Raji (cell line): ENCODE results near the gene CYP3A7.

Experiments used
- POLR2A ChIP-seq: IDR thresholded peaks from 2 replicates; pipeline ENCODE4 v1.6.1; 2011; ENCODE audit warnings: low read depth, low read length, control low read depth; ENCODE audit not compliant: insufficient read depth

CYP3A7 gene

DNA sequence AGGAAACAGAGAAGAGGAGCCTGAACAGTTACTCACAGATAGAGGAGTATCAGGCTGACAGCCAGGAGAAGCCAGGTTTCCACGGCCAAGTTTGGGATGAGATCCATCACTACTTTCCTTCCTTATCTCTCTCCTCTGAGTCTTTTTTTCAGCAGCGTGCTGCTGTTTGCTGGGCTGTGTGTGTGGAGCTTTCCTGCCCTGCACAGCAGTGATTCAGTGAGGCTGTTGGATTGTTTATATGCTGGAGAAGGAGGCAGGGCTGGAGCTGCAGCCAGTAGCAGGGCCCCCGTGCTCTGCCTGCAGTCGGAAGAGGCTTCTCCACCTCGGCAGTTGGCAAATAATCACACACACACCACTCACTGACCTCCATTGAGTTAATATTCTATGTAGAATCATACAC, at the start of gene CYP3A7:
Gene CYP3A7 (minus strand): TSS at position 210 of the 400 bp plus-strand sequence. CDS start 103 bp downstream, at position 107.
- no peak for TF ChIP-seq POLR2A

DNA sequence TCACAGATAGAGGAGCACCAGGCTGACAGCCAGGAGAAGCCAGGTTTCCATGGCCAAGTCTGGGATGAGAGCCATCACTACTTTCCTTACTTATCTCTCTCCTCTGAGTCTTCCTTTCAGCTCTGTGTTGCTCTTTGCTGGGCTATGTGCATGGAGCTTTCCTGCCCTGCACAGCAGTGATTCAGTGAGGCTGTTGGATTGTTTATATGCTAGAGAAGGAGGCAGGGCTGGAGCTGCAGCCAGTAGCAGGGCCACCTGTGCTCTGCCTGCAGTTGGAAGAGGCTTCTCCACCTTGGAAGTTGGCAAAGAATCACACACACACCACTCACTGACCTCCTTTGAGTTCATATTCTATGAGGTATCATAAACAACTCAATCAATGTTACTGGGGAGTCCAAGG, 49.0 kb upstream of the CYP3A7 start, which contains the start of gene CYP3A4:
Gene CYP3A4 (minus strand): TSS at position 178 of the 400 bp plus-strand sequence. CDS start 103 bp downstream, at position 75.
- TF ChIP-seq POLR2A = no peak

DNA sequence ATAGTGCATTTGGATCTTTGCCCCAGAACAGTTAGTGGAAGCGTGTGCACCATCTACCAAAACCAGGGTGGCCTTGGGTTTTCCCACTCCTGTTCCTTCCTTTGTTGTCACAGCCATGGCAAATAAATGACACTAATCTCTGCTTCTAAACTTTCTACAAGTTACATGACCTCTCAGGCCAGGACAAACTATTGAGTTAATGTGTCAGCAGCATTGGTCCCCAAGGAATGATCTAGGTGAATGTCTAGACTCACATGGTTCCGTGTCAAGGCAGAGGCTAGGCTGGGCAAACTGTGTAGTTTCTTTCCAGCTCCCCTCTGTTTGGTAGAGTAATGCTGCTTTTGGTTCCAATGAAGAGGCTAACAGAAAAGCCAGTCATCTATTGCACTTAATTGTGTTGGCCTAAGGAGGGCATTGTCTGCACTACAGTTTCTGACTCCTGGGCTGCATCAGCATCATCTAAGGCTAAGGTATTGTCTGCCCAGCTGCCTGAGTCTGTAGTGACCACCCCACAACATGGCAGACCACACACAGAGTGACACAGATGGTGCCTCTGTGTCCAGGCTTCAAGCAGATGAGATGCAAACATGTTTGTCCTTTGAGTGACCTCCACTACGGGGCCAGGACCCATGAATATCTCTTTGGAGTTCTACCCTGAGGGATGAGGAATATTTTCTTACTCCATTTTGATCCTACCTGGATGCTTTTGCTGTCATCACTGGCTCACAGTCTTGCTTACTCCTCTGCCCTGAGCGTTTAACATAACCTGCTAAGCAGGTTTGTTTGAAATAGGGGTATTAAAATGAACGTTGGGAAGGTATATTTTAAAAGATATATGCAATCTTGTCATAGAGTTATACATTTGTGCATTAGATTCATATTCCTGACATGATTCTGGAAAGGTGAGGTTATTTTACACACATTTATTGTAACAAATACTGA, 47.3 kb upstream of the CYP3A7 start:
- TF ChIP-seq POLR2A = no peak

DNA sequence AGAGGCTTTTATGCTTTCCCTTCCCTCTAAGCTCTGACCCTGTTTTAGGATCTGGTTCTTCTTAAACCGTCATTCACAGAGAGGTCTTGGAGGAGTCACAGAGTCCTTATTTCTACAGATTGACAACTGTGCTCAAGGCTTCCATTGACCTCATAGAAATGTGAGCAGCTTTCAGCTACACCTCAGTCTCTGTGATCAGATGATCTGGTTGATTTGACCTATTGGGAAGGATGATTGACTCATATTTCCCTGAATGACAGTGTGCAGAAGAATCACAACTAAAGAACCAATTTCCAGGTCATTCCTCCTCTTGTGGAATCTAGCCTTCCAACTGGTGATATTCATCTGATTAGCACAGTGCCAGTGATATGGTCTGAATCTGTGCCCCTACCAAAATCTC, 45.6 kb upstream of the CYP3A7 start:
- TF ChIP-seq POLR2A = no peak

DNA sequence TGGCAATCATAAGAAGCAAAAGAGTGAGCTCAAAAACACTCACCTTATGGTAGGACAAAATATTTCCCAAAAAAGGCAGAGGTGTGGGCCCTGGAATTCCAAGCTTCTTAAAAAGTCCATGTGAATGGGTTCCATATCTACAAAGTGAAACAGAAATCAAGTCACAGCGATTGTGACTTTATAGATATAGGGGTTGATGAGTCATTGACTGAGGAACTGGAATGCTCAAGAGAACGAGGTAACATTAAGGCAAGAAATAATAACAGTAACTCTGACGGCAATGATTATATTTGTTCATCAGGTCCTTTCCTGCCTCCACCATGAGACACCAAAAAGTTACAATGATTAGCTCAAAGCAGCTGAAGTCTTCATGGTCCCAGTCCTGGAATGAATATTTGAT, 45.0 kb upstream of the CYP3A7 start:
- no peak for TF ChIP-seq POLR2A

DNA sequence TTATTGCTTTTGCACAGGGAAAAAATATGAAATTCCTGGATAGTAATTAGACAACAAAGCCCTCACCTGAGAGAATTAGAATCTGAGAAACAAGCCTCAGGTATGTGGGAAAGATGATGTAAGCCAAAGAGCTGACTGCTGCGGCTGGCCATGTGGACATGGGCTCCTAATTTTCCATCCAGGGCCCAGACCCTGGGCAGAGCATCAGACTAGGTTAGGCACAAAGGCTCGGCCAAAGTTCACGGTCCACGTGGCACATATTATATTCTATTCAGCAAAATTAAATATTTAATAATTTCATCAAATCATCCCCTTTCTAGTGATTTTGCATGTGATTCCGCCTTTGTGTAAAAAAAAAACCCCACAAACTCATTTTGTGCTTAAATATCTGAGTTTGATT, 43.9 kb upstream of the CYP3A7 start:
- no peak for TF ChIP-seq POLR2A

DNA sequence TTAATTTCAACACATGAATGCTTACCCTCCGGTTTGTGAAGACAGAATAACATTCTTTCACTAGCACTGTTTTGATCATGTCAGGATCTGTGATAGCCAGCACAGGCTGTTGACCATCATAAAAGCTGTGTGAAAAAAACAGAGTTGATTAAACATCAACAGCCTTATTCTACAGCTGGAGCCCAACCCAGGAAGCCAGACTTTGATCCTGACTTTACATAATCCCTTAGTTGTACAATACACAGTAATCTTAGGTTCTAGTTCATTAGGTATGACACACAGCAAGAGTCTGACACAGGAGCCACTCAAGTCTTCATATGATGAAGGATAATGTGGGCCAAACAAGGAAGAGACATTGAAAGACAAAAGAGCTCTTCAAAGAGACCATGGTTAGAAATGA, 37.6 kb upstream of the CYP3A7 start:
- no peak for TF ChIP-seq POLR2A

DNA sequence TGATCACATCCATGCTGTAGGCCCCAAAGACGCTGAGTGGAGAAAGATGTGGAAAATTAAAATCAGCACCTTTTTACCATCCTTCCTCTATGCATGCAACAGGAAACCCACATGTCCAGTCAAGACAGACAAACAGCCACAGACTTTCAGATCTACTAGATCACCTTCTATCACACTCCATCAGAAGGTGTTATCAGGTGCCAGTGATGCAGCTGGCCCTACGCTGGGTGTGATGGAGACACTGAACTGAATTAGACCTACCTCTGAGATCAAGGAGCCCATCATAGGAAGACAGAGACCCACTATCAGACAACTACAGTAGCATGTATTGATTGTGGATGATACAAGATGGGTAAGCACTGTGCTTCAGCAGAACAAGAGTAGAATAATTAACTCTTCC, 33.5 kb upstream of the CYP3A7 start:
- no peak for TF ChIP-seq POLR2A

DNA sequence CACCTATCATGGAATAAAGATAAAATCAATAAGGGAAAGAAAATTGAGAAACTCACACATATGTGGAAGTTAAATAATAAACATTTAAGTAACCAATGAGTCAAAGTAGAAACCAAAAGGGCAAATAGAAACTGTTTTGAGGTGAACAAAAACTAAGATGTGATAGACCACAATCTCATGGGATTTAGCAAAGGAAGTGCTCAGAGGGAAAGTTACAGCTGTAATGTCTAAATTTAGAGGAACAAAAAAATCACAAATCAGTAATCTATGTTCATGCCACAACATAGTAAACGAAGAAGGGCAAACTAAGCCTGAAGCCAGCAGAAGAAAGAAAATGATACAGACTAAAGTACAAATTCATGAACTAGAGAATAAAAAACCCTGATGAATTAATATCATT, 32.7 kb upstream of the CYP3A7 start:
- TF ChIP-seq POLR2A = no peak

DNA sequence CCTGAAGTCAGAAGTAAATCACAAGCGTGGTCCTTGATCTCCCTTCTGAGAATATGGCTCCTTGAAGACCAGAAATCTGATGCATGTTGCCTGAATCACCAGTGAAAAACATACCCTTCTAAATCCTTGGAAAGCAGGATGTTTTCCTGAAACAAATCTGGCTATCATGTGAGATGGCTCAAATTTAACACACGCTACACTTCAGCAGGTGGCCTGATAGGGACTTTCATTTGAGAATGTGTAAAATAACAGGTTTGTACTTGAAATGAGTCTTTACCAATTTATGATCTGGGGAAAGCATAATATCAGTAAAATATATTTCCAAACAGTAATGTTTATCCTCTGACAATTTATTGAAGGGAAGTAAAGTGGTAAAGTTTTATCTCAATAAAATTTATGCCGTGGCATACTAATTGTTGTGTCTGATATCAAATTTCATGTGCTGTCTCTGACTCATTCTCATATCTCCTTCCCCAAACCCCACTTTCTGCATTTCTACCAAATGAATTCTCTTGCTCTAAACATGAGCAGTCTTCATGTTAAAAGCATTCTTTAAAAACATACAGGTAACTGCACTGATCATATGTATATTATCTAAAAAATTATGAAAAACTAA, 31.6 kb upstream of the CYP3A7 start:
- TF ChIP-seq POLR2A = no peak

DNA sequence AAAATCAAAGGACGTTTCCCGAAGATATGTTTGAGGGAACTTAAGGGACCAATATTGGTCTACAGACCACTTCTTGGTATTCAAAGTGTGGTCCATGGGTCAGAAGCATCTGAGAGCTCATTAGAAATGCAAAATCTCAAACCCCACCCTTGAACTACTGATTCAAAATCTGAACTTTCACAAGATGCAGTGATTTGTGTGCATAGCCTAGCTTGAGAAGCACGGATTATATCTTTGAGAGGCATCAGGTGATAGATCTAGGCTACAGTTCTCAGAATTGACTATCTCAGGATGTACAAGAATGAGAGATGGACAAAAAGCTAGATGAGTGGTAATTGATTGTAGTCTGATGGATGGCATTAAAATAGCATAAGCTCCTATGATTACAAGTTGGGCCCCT, 29.5 kb upstream of the CYP3A7 start:
- no peak for TF ChIP-seq POLR2A

DNA sequence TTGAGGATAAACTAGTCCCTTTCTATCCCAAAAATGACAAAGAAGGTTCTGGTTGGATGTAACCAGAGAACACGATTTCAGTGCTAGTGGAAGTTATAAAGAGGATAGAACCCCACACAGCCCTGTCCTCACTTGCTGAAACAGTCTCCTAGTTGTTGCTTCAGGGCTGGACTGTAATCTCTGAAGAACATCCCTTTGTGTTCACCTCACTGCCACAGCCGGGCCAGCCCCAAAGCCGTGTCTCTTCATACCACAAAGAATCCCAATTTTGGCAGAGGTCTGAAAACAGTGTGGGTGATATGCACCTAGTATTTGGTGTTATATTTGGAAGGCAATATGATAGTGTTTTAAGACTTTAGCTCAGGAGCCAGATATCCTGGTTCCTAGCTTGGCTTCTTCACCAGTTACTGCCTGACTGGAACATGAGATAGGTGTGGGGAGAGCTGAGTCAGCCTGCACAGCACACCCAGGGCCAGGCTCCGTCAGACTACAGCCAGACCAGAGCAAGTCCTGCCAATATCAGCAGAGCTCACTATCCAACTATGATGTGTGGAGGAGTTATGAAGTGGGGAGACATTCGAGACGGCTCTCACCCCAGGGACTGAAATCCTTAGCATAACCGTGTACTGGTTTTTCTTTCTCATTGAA, 27.8 kb upstream of the CYP3A7 start:
- no peak for TF ChIP-seq POLR2A

DNA sequence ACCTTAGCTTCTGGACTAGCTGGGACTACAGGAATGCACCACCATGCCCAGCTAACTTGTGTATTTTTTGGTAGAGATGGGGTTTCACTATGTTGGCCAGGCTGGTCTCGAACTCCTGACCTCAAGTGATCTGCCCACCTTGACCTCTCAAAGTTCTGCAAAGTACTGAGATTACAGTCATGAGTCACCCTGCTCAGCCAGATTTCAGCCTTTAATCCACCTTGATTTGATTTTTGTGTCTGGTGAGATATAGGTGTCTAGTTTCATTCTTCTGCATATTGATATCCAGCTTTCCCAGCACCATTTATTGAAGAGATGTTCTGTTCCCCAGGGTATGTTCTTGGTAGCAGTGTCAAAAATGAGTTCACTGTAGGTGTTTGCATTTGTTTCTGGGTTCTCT, 20.1 kb upstream of the CYP3A7 start:
- no peak for TF ChIP-seq POLR2A

DNA sequence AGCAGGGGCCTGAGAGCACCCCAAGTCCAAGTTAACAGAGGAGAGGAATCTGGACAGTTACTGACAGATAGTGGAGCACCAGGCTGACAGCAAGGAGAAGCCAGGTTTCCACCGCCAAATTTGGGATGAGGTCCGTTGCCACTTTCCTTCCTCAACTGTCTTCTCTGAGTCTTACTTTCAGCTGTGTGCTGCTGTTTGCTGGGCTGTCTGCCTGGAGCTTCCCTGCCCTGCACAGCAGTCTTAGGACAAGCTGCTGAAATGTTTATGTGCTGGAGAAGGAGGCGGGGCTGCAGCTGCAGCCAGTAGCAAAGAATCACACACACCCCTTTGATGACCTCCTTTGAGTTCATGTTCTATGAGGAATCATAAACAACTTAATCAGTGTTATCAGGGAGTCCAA, 17.4 kb upstream of the CYP3A7 start:
- TF ChIP-seq POLR2A = no peak

DNA sequence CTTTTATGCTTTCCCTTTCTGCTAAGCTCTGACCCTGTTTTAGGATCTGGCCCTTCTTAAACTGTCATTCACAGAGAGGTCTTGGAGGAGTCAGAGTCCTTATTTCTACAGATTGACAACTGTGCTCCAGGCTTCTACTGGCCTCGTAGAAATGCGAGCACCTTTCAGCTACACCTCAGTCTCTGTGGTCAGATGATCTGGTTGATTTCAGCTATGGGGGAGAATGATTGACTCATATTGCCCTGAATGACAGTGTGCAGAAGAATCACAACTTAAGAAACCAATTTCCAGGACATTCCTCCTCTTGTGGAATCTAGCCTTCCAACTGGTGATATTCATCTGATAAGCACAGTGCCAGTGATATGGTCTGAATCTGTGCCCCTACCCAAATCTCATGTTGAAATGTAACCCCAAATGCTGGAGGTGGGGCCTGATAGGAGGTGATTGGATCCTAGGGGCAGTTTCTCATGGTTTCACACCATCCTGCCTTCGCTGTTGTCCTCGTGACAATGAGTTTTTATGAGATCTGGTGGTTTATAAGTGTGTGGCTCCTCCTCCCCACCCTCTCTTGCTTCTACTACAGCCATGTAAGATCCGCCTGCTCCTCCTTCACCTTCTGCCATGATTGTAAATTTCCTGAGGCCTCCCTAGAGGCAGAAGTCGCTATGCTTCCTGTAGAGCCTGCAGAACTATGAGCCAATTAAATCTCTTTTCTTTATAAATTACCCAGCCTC, 14.0 kb upstream of the CYP3A7 start:
- no peak for TF ChIP-seq POLR2A

DNA sequence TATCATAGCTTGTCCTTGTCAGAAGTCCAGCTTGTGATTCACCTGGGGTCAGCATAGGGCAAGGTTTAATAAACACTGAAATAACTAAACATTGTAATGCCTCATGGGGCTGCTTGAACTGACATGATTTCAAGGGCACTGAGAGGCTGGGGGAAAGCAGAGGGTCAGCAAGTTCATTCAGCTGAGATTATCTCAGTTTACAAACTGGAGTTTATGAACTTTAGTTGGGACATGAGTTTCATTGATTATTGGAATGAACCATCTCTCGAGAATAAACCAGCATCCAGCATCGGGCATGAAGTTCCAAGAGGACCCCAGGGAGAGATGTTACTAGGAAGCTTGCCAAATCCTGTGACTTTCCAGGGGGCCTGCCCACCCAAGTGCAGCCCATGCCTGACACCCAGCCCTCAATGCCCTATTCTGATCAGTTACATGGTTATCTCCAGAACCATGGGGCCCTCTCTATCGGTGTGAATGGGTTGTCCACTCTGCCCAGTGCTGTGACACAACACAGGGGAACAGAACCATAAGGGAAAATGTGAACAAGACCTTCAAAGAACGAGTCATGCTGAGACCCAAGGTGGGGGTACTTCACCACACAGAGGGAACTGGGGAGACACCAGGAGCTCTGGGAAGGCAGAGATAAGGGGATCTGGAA, 7.9 kb upstream of the CYP3A7 start:
- no peak for TF ChIP-seq POLR2A
